ENCODE measurements around the gene RNF123. TPM values are rescaled to one million over a fixed set of nuclear protein-coding genes. Genes with fewer than 3 reads are reported as not detected.

Gene RNF123
- total RNA-seq, 2 experiments from 2014 or later, result 22.0 to 31.7 TPM

GRCh38 chr3:49706456-49707112 is 17.2 kb downstream of the RNF123 start:
- H3K36me3 Mint-ChIP-seq (ENCODE audit: low read depth), result peaks cover 1% of the 10 kb centered on the region
- ATAC-seq (no peak), DNase-seq (no peak)
- peaks cover 2% of the 10 kb centered on the region for H3K4me1 Mint-ChIP-seq (ENCODE audit: low read depth)
- no peak for TF ChIP-seq CTCF (IDR thresholded peaks at IDR 0.05)
- ChIA-PET CTCF (no interaction called here), POLR2A (interaction anchor here (1.0 kb wide), 1 partner anchor 8 kb away, joined by 3 read pairs; no protein-coding TSS in a partner anchor)
- no peaks in the 10 kb centered on the region for H3K27me3 Mint-ChIP-seq
- no peak overlapping the region for H3K27ac Mint-ChIP-seq
- no peak overlapping the region for H3K4me3 Mint-ChIP-seq
- intact Hi-C loops (cut with micrococcal nuclease), result no loop called here
- H3K9me3 Mint-ChIP-seq, result no peaks in the 10 kb centered on the region

DNA sequence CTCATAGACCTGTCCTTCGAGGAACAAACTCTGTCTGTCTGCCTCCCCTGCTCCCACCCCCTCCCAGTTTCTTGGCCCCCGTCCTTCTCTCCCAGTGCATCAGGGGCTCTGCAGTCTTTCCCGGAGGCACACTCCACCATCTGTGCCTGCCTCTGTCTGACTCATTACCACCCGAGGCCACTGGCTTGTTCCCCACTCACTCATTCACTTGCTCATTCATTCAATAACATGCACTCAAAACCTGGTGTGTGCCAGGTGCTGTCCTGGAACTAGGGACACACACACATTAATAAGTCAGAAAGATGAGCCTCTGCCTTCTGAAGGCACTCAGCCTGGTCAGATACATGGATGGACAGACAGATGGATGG is 17.7 kb downstream of the RNF123 start:
- POLR2A ChIA-PET, result interaction anchor here (1.0 kb wide), 1 partner anchor 7 kb away, joined by 3 read pairs; no protein-coding TSS in a partner anchor
- no peaks in the 10 kb centered on the region for H3K27me3 Mint-ChIP-seq
- H3K36me3 Mint-ChIP-seq (ENCODE audit: low read depth), result peaks cover 1% of the 10 kb centered on the region
- peaks cover 5% of the 10 kb centered on the region for H3K4me1 Mint-ChIP-seq (ENCODE audit: low read depth)
- TF ChIP-seq CTCF (IDR thresholded peaks at IDR 0.05), result no peak
- H3K27ac Mint-ChIP-seq, result no peak overlapping the region
- intact Hi-C loops (cut with micrococcal nuclease), result no loop called here
- no peaks in the 10 kb centered on the region for H3K9me3 Mint-ChIP-seq
- H3K4me3 Mint-ChIP-seq, result no peak overlapping the region
- DNase-seq (no peak), ATAC-seq (no peak)
- CTCF ChIA-PET, result interaction anchor here (1.2 kb wide), 1 partner anchor 12 kb away, joined by 3 read pairs; no protein-coding TSS in a partner anchor

GRCh38 chr3:49709852-49710251 is 20.5 kb downstream of the RNF123 start:
- H3K27ac Mint-ChIP-seq, result no peak overlapping the region
- H3K9me3 Mint-ChIP-seq, result no peaks in the 10 kb centered on the region
- H3K4me3 Mint-ChIP-seq, result no peak overlapping the region
- ChIA-PET CTCF (no interaction called here), POLR2A (no interaction called here)
- TF ChIP-seq CTCF (IDR thresholded peaks at IDR 0.05), result no peak
- H3K36me3 Mint-ChIP-seq (ENCODE audit: low read depth), result no peaks in the 10 kb centered on the region
- peaks cover 8% of the 10 kb centered on the region for H3K4me1 Mint-ChIP-seq (ENCODE audit: low read depth)
- no peak for ATAC-seq
- intact Hi-C loops (cut with micrococcal nuclease), result no loop called here
- no peaks in the 10 kb centered on the region for H3K27me3 Mint-ChIP-seq
- DNase-seq, result no peak

- TF ChIP-seq CTCF (IDR thresholded peaks at IDR 0.05), result no peak
- ATAC-seq (no peak), DNase-seq (no peak)
- POLR2A ChIA-PET, result interaction anchor here (0.7 to 2.7 kb wide), 4 partner anchors 8 to 213 kb away, joined by 3 to 15 read pairs (median 5); partner anchors contain the start of gene AMIGO3
- no peak overlapping the region for H3K4me3 Mint-ChIP-seq
- H3K27ac Mint-ChIP-seq, result peak overlapping the region; percentile 6
- peaks cover 8% of the 10 kb centered on the region for H3K4me1 Mint-ChIP-seq (ENCODE audit: low read depth)
- intact Hi-C loops (cut with micrococcal nuclease), result no loop called here
- CTCF ChIA-PET, result interaction anchor here (2.1 kb wide), 1 partner anchor 128 kb away, joined by 9 read pairs; no protein-coding TSS in a partner anchor
- no peaks in the 10 kb centered on the region for H3K36me3 Mint-ChIP-seq (ENCODE audit: low read depth)
- no peaks in the 10 kb centered on the region for H3K9me3 Mint-ChIP-seq
- H3K27me3 Mint-ChIP-seq, result no peaks in the 10 kb centered on the region
These were observed 22.1 kb downstream of the RNF123 start for GRCh38 chr3:49711489-49711888.

- Mint-ChIP-seq H3K27me3 (no peaks in the 10 kb centered on the region), H3K4me1 (ENCODE audit: low read depth) (peaks cover 8% of the 10 kb centered on the region), H3K27ac (no peak overlapping the region), H3K9me3 (no peaks in the 10 kb centered on the region), H3K4me3 (no peak overlapping the region), H3K36me3 (ENCODE audit: low read depth) (no peaks in the 10 kb centered on the region)
- POLR2A ChIA-PET, result interaction anchor here (1.1 to 2.7 kb wide), 2 partner anchors 10 to 213 kb away, joined by 3 to 15 read pairs; no protein-coding TSS in a partner anchor
- intact Hi-C loops (cut with micrococcal nuclease), result no loop called here
- CTCF ChIA-PET, result interaction anchor here (0.7 to 2.1 kb wide), 3 partner anchors 127 to 219 kb away, joined by 3 to 9 read pairs (median 4); no protein-coding TSS in a partner anchor
- TF ChIP-seq CTCF (IDR thresholded peaks at IDR 0.05), result no peak
- no peak for ATAC-seq
- no peak for DNase-seq
These were observed 22.8 kb downstream of the RNF123 start for GRCh38 chr3:49712166-49712565.

All from activated CD8-positive, alpha-beta T cell treated with anti-CD3 and anti-CD28 coated beads for 36 hours (primary cell).